Immature natural killer cell (primary cell): ENCODE results near the gene AKR1B15. TPM values are rescaled to one million over a fixed set of nuclear protein-coding genes. Genes with fewer than 3 reads are reported as not detected.
A peak's percentile ranks its signal among the peaks of the same experiment; 100 is the strongest.
"Not testable (repeated sequence)": the region's sequence is repeated elsewhere in the genome, so short reads cannot be mapped to it uniquely, and the experiment has no call there.

Experiments used
- DNase-seq, 3 donors: peaks; one replicate each; pipeline ENCODE4 v3.0.0; 2022; ENCODE audit warnings: mixed read lengths in 1 of 3
- H3K27ac Mint-ChIP-seq, 6 donors: one replicate each; pipeline ENCODE4 v1.8.0; 2020; ENCODE audit warnings: mixed read lengths in 6 of 6, mild to moderate bottlenecking in 5 of 6, inconsistent platforms in 4 of 6, moderate library complexity in 3 of 6
- H3K27me3 Mint-ChIP-seq, 3 donors: one replicate each; pipeline ENCODE4 v1.8.0; 2020 to 2021; ENCODE audit warnings: low read depth in 3 of 3, mild to moderate bottlenecking in 3 of 3, mixed read lengths in 3 of 3, moderate library complexity in 3 of 3, inconsistent platforms in 1 of 3
- H3K36me3 Mint-ChIP-seq, 3 donors: one replicate each; pipeline ENCODE4 v1.8.0; 2020; ENCODE audit warnings: mixed read lengths in 3 of 3, inconsistent platforms in 2 of 3, mild to moderate bottlenecking in 2 of 3
- H3K4me1 Mint-ChIP-seq, 2 donors: one replicate each; pipeline ENCODE4 v1.8.0; 2020; ENCODE audit warnings: inconsistent platforms in 2 of 2, mild to moderate bottlenecking in 2 of 2, mixed read lengths in 2 of 2, moderate library complexity in 1 of 2
- H3K4me3 Mint-ChIP-seq, 5 donors: one replicate each; pipeline ENCODE4 v1.8.0; 2020; ENCODE audit warnings: mild to moderate bottlenecking in 5 of 5, mixed read lengths in 5 of 5, inconsistent platforms in 3 of 5, moderate library complexity in 3 of 5
- H3K9me3 Mint-ChIP-seq, 6 donors: one replicate each; pipeline ENCODE4 v1.8.0; 2020; ENCODE audit warnings: mild to moderate bottlenecking in 6 of 6, mixed read lengths in 6 of 6, inconsistent platforms in 4 of 6, moderate library complexity in 3 of 6
- polyA plus RNA-seq, 3 donors: library from polyadenylated mRNA; unstranded; fragments of 300-500 nt; fragmentation: Illumina TruSeq; gene quantifications; one replicate each; pipeline ENCODE4 v1.2.3, GENCODE V29; 2021

The AKR1B15 gene
- polyA plus RNA-seq, 3 donors from 2014 or later = not detected

DNA sequence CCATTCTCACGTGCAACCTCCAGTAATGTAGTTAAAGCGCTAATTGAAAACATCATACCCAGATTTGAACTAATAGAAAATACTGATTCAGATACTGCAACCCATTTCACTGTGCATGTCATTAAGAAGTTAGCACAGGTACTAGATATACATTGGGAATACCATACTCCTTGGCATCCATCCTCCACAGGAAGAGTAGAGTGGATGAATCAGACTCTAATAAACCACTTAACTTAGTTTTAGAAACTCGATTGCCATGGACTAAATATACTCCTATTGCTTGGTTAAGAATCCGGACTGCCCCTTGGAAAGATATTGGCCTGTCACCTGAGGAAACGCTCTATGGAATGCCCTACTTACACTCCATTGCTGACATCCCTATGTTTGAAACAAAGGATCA, 9.5 kb downstream of the AKR1B15 start:
- peaks cover 0 to 9% (median 2%) of the 10 kb centered on the region in 6 donors for H3K9me3 Mint-ChIP-seq
- DNase-seq = no peak
- H3K4me1 Mint-ChIP-seq = peaks cover 13 to 16% of the 10 kb centered on the region in 2 donors
- H3K36me3 Mint-ChIP-seq = peaks cover 0 to 4% (median 0%) of the 10 kb centered on the region in 3 donors
- H3K27me3 Mint-ChIP-seq = peaks cover 4 to 8% (median 5%) of the 10 kb centered on the region in 3 donors
- H3K27ac Mint-ChIP-seq = no peak overlapping the region
- H3K4me3 Mint-ChIP-seq = no peak overlapping the region

GRCh38 chr7:134561616-134562015, 12.7 kb downstream of the AKR1B15 start:
- Mint-ChIP-seq H3K27ac (peak overlapping the region in 2 of 6 donors; percentile 41 to 81), H3K4me3 (peak overlapping the region in 3 of 5 donors; percentile 39 to 51 (median 45)), H3K4me1 (peaks cover 13 to 16% of the 10 kb centered on the region in 2 donors)
- H3K27me3 Mint-ChIP-seq, H3K36me3 Mint-ChIP-seq, H3K9me3 Mint-ChIP-seq, DNase-seq: not testable (repeated sequence)

GRCh38 chr7:134562136-134562535, 13.2 kb downstream of the AKR1B15 start:
- DNase-seq = peak; percentile 4 to 29 (median 17)
- Mint-ChIP-seq H3K36me3 (peaks cover 0 to 4% (median 0%) of the 10 kb centered on the region in 3 donors), H3K4me3 (peak overlapping the region in 3 of 5 donors; percentile 39 to 51 (median 45))

GRCh38 chr7:134563398-134563749, 14.5 kb downstream of the AKR1B15 start:
- H3K27ac Mint-ChIP-seq, H3K9me3 Mint-ChIP-seq, DNase-seq, H3K36me3 Mint-ChIP-seq, H3K4me3 Mint-ChIP-seq: not testable (repeated sequence)
- Mint-ChIP-seq H3K27me3 (peaks cover 6 to 11% (median 7%) of the 10 kb centered on the region in 3 donors), H3K4me1 (peaks cover 13 to 16% of the 10 kb centered on the region in 2 donors)

More at GRCh38 chr7:134562136-134562535, 13.2 kb downstream of the AKR1B15 start:
- Mint-ChIP-seq H3K9me3 (peaks cover 0 to 9% (median 3%) of the 10 kb centered on the region in 6 donors), H3K4me1 (peaks cover 13 to 16% of the 10 kb centered on the region in 2 donors), H3K27me3 (peaks cover 4 to 6% (median 5%) of the 10 kb centered on the region in 3 donors), H3K27ac (peak overlapping the region in 3 of 6 donors; percentile 20 to 81 (median 41))

DNA sequence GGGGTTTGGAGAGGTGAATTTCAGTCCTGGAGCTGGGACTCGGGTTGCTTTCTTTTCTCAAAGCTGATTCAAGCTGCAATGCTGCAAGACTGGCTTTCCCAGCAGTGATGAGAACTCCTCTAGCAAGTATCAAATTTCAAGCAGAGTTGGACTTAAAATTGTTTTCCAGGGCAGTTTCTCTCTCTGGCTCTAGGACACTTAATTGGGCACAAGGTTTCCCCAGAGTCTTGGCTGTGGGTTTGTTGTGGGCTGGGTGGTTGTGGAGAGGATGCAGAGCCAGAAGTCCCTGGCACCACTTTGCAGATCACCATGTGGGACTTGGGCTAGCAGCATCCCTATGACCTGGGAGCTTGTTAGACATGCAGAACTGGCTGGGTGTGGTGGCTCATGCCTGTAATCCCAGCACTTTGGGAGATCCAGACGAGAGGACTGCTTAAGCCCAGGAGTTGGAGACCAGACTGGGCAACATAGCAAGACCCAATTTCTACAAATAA, 16.8 kb downstream of the AKR1B15 start:
- Mint-ChIP-seq H3K4me1 (peaks cover 13 to 16% of the 10 kb centered on the region in 2 donors), H3K4me3 (no peak overlapping the region), H3K27ac (no peak overlapping the region), H3K27me3 (peaks cover 7 to 11% (median 8%) of the 10 kb centered on the region in 3 donors), H3K36me3 (peaks cover 0 to 4% (median 0%) of the 10 kb centered on the region in 3 donors), H3K9me3 (peaks cover 0 to 16% (median 5%) of the 10 kb centered on the region in 6 donors)
- DNase-seq = no peak

GRCh38 chr7:134567368-134567767, 18.5 kb downstream of the AKR1B15 start:
- H3K4me1 Mint-ChIP-seq = peaks cover 4 to 6% of the 10 kb centered on the region in 2 donors
- peaks cover 3 to 11% (median 4%) of the 10 kb centered on the region in 3 donors for H3K27me3 Mint-ChIP-seq
- H3K4me3 Mint-ChIP-seq = no peak overlapping the region
- peaks cover 0 to 4% (median 0%) of the 10 kb centered on the region in 3 donors for H3K36me3 Mint-ChIP-seq
- DNase-seq = no peak
- no peak overlapping the region for H3K27ac Mint-ChIP-seq
- H3K9me3 Mint-ChIP-seq = peaks cover 0 to 16% (median 6%) of the 10 kb centered on the region in 6 donors

DNA sequence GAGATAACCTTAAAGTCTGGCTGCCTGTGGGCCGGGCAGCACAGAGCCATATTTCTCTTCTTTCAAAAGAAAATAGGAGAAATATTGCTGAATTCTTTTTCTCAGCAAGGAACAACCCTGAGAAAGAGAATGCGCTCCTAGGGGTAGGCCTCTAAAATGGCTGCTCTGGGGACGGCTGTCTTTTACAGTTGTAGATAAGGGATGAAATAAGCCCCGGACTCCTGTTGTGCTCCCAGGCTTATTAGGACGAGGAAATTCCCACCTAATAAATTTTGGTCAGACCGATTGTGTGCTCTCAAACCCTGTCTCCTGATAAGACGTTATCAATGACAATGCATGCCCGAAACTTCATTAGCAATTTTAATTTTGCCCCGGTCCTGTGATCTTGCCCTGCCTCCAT, 21.1 kb downstream of the AKR1B15 start:
- DNase-seq, H3K27me3 Mint-ChIP-seq, H3K27ac Mint-ChIP-seq, H3K4me1 Mint-ChIP-seq, H3K36me3 Mint-ChIP-seq, H3K4me3 Mint-ChIP-seq: not testable (repeated sequence)
- H3K9me3 Mint-ChIP-seq = peaks cover 0 to 12% (median 3%) of the 10 kb centered on the region in 6 donors

GRCh38 chr7:134571101-134571500, 22.2 kb downstream of the AKR1B15 start:
- no peaks in the 10 kb centered on the region for H3K36me3 Mint-ChIP-seq
- H3K4me3 Mint-ChIP-seq = no peak overlapping the region
- H3K9me3 Mint-ChIP-seq = peaks cover 0 to 12% (median 3%) of the 10 kb centered on the region in 6 donors
- peaks cover 7 to 9% (median 8%) of the 10 kb centered on the region in 3 donors for H3K27me3 Mint-ChIP-seq
- DNase-seq = no peak
- H3K4me1 Mint-ChIP-seq = no peaks in the 10 kb centered on the region
- no peak overlapping the region for H3K27ac Mint-ChIP-seq

GRCh38 chr7:134571746-134572461, 23.0 kb downstream of the AKR1B15 start:
- H3K9me3 Mint-ChIP-seq = peaks cover 0 to 12% (median 3%) of the 10 kb centered on the region in 6 donors
- no peaks in the 10 kb centered on the region for H3K36me3 Mint-ChIP-seq
- DNase-seq = no peak
- no peaks in the 10 kb centered on the region for H3K4me1 Mint-ChIP-seq
- H3K4me3 Mint-ChIP-seq = no peak overlapping the region
- H3K27me3 Mint-ChIP-seq = peaks cover 7 to 9% (median 8%) of the 10 kb centered on the region in 3 donors
- no peak overlapping the region for H3K27ac Mint-ChIP-seq

DNA sequence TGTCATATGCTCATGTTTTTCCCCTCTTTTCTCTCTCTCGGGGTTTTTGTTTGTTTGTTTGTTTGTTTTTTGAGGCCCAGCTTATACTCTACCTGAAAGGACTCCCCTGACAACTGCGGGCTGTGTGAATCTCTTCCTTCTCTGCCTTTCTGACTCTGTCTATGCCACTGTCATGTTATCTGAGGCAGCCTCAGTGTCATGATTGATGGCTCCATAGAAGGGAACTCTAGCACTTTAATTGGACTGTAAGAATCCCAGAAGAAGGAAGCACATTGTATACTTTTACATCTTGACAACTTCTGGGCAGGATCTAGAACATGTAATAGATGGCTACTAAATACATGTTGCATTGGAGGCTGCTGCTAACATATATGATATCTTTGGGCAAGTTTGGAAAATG, 25.4 kb downstream of the AKR1B15 start:
- no peak overlapping the region for H3K27ac Mint-ChIP-seq
- H3K4me1 Mint-ChIP-seq = no peaks in the 10 kb centered on the region
- H3K4me3 Mint-ChIP-seq = no peak overlapping the region
- peaks cover 0 to 12% (median 3%) of the 10 kb centered on the region in 6 donors for H3K9me3 Mint-ChIP-seq
- no peak for DNase-seq
- no peaks in the 10 kb centered on the region for H3K36me3 Mint-ChIP-seq
- peaks cover 3 to 13% (median 6%) of the 10 kb centered on the region in 3 donors for H3K27me3 Mint-ChIP-seq

- Mint-ChIP-seq H3K27ac (no peak overlapping the region), H3K4me3 (no peak overlapping the region), H3K27me3 (peaks cover 5 to 19% (median 6%) of the 10 kb centered on the region in 3 donors), H3K36me3 (no peaks in the 10 kb centered on the region), H3K9me3 (peaks cover 0 to 3% (median 0%) of the 10 kb centered on the region in 6 donors), H3K4me1 (no peaks in the 10 kb centered on the region)
- no peak for DNase-seq
Measured at GRCh38 chr7:134584290-134584689, 35.4 kb downstream of the AKR1B15 start.

DNA sequence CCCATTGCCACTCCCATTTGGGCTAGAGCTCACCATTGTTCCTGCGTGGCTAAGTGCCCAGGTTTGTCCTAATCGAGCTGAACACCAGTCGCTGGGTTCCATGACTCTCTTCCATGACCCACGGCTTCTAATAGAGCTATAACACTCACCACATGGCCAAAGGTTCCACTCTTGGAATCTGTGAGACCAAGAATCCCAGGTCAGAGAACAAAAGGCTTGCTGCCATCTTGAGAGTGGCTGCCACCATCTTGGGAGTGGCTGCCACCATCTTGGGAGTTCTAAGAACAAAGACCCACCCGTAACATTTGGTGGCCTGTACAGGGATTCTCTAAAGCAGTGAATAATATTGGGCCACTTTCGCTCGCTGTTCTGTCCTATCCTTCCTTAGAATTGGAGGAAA, 37.0 kb downstream of the AKR1B15 start:
- no peak overlapping the region for H3K4me3 Mint-ChIP-seq
- no peaks in the 10 kb centered on the region for H3K4me1 Mint-ChIP-seq
- no peak for DNase-seq
- H3K9me3 Mint-ChIP-seq = peaks cover 0 to 3% (median 0%) of the 10 kb centered on the region in 6 donors
- H3K36me3 Mint-ChIP-seq = no peaks in the 10 kb centered on the region
- H3K27me3 Mint-ChIP-seq = peaks cover 6 to 19% (median 7%) of the 10 kb centered on the region in 3 donors
- no peak overlapping the region for H3K27ac Mint-ChIP-seq

DNA sequence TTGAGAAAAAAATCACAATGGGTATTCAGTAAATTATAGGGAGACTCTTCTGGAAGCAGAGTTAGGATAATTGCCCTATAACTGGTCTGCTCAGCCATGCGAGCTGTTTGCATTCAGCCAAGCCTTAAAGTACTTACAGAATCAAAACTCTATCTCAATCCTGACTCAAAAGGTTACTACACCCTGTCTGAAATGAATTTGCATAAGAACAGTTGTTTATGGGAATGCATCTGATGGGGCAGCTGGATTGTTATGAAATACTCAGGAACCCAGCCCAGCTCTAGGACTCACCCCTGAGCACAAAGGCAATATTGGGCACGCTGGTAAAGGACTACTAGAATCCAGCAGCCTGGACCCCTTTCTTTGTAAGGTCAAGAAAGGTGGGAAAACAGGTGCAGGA, 38.8 kb downstream of the AKR1B15 start:
- Mint-ChIP-seq H3K4me1 (no peaks in the 10 kb centered on the region), H3K9me3 (peaks cover 0 to 10% (median 0%) of the 10 kb centered on the region in 6 donors), H3K36me3 (no peaks in the 10 kb centered on the region), H3K27me3 (peaks cover 4 to 19% (median 7%) of the 10 kb centered on the region in 3 donors), H3K27ac (no peak overlapping the region), H3K4me3 (no peak overlapping the region)
- DNase-seq = no peak

DNA sequence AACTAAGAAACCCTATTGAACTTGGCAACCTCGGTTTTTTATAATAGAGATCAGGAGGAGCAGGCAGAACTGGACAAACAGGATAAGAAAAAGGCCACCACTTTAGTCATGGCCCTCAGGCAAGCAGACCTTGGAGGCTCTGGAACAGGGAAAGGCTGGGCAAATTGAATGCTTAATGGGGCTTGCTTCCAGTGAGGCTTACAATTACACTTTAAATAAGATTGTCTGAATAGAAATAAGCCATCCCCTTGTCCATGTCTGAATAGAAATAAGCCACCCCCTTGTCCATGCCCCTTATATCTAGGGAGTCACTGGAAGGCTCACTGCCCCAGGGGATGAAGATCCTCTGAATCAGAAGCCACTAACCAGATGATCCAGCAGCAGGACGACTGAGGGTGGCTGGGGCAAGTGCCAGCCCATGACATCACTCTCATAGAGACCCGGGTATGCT, 40.6 kb downstream of the AKR1B15 start:
- H3K36me3 Mint-ChIP-seq = no peaks in the 10 kb centered on the region
- peaks cover 5 to 12% (median 7%) of the 10 kb centered on the region in 3 donors for H3K27me3 Mint-ChIP-seq
- H3K9me3 Mint-ChIP-seq = peaks cover 0 to 12% (median 0%) of the 10 kb centered on the region in 6 donors
- H3K4me3 Mint-ChIP-seq = no peak overlapping the region
- no peak overlapping the region for H3K27ac Mint-ChIP-seq
- no peak for DNase-seq
- no peaks in the 10 kb centered on the region for H3K4me1 Mint-ChIP-seq
